Activated CD4-positive, alpha-beta memory T cell treated with anti-CD3 and anti-CD28 coated beads, Interleukin-2, amount 10 ng/mL, durations not matched to agents 7 days and 5 days (primary cell): ENCODE data around the gene CXorf65. TPM values are rescaled to one million over a fixed set of nuclear protein-coding genes. Genes with fewer than 3 reads are reported as not detected.

Experiments used
- CTCF ChIA-PET: fragments of 350-600 bp; sonication (Branson Sonifier 250); formaldehyde crosslinking; loops from one replicate; lab custom pipeline; 2021; ENCODE audit warnings: antibody characterized with exemption, inconsistent platforms; lab: Charles Lee
- POLR2A ChIA-PET: fragments of 350-600 bp; sonication (Branson Sonifier 250); formaldehyde crosslinking; loops from one replicate; lab custom pipeline; 2021; ENCODE audit warnings: antibody characterized with exemption; lab: Charles Lee
- DNase-seq: peaks from one replicate; pipeline ENCODE4 v3.0.0-alpha.2; 2020
- H3K27ac Mint-ChIP-seq: one replicate; pipeline ENCODE4 v1.8.0; 2021; ENCODE audit warnings: mild to moderate bottlenecking, mixed read lengths
- H3K27me3 Mint-ChIP-seq: one replicate; pipeline ENCODE4 v1.8.0; 2021; ENCODE audit warnings: mixed read lengths
- H3K36me3 Mint-ChIP-seq: one replicate; pipeline ENCODE4 v1.8.0; 2021; ENCODE audit warnings: low read depth, mixed read lengths
- H3K4me1 Mint-ChIP-seq: one replicate; pipeline ENCODE4 v1.8.0; 2021; ENCODE audit warnings: mixed read lengths
- H3K4me3 Mint-ChIP-seq: one replicate; pipeline ENCODE4 v1.8.0; 2021; ENCODE audit warnings: mild to moderate bottlenecking, mixed read lengths
- H3K9me3 Mint-ChIP-seq: one replicate; pipeline ENCODE4 v1.8.0; 2021; ENCODE audit warnings: mixed read lengths
- total RNA-seq, 2 experiments: library from RNA; stranded (reverse); gene quantifications; one replicate each; pipeline ENCODE4 v1.2.3, GENCODE V29; 2021

The CXorf65 gene
- total RNA-seq, 2 experiments from 2014 or later = 26.4 to 29.9 TPM

GRCh38 chrX:71102292-71102691 lies 4.2 kb downstream of the CXorf65 start:
- Mint-ChIP-seq H3K27me3 (peaks cover 2% of the 10 kb centered on the region), H3K9me3 (no peaks in the 10 kb centered on the region), H3K36me3 (peaks cover 26% of the 10 kb centered on the region), H3K4me1 (peaks cover 61% of the 10 kb centered on the region), H3K4me3 (no peak overlapping the region), H3K27ac (peak overlapping the region; percentile 78)
- DNase-seq = no peak
- CTCF ChIA-PET = interaction anchor here (1.4 to 3.2 kb wide), 2 partner anchors 9 to 27 kb away, joined by 6 to 23 read pairs; partner anchors contain the start of gene IL2RG
- POLR2A ChIA-PET = interaction anchor here (0.9 to 8.4 kb wide), 6 partner anchors 9 to 80 kb away, joined by 3 to 105 read pairs (median 10); partner anchors contain the start of genes IL2RG and MED12

- Mint-ChIP-seq H3K9me3 (no peaks in the 10 kb centered on the region), H3K27ac (no peak overlapping the region), H3K27me3 (peaks cover 2% of the 10 kb centered on the region), H3K4me3 (no peak overlapping the region), H3K4me1 (peaks cover 54% of the 10 kb centered on the region), H3K36me3 (peaks cover 14% of the 10 kb centered on the region)
- CTCF ChIA-PET = interaction anchor here (1.4 to 3.2 kb wide), 3 partner anchors 11 to 29 kb away, joined by 8 to 23 read pairs (median 15); partner anchors contain the start of genes IL2RG and MED12
- POLR2A ChIA-PET = interaction anchor here (0.5 to 8.4 kb wide), 8 partner anchors 11 to 265 kb away, joined by 3 to 105 read pairs (median 4); partner anchors contain the start of genes IL2RG, MED12 and TAF1
- no peak for DNase-seq
Observed at GRCh38 chrX:71100581-71101505, 5.7 kb downstream of the CXorf65 start.

- Mint-ChIP-seq H3K4me1 (peaks cover 53% of the 10 kb centered on the region), H3K36me3 (peaks cover 9% of the 10 kb centered on the region), H3K4me3 (no peak overlapping the region), H3K9me3 (no peaks in the 10 kb centered on the region), H3K27ac (no peak overlapping the region), H3K27me3 (peaks cover 2% of the 10 kb centered on the region)
- POLR2A ChIA-PET = interaction anchor here (0.6 to 8.4 kb wide), 8 partner anchors 9 to 433 kb away, joined by 3 to 105 read pairs (median 4); partner anchors contain the start of genes IL2RG, MED12, NONO and OGT
- no peak for DNase-seq
- CTCF ChIA-PET = interaction anchor here (0.9 to 2.9 kb wide), 5 partner anchors 9 to 30 kb away, joined by 3 to 19 read pairs (median 10); partner anchors contain the start of genes IL2RG and MED12
Observed at GRCh38 chrX:71099736-71100135, 6.8 kb downstream of the CXorf65 start.

DNA sequence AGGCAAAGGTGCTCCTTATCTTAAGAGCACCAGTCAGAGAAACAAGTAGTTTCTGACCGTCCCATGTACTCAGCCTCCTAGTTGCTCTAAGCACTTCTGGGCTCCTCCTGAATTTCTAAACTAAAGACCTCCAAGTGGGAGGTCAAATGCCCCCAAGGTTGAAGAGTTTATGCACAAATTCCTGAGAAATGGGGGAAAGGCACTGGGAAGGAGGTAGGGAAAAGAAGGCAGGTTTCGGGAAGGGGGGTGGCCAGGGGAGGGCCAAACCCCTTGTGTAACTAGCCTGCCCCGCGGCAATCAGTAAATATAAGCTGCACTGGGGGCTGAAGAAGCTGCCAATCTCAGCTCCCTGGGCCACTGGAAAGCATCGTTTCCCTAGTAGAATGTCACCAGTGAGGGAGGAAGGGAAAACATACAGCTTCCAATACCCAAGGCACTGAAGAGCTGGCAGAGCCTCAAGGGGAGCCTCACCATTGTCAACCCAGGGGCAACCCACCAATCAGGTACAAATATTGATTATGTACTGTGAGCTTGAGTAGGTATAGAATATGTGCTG lies 7.5 kb downstream of the CXorf65 start:
- H3K9me3 Mint-ChIP-seq = no peaks in the 10 kb centered on the region
- CTCF ChIA-PET = interaction anchor here (0.9 to 2.9 kb wide), 5 partner anchors 9 to 31 kb away, joined by 3 to 19 read pairs (median 10); partner anchors contain the start of genes IL2RG and MED12
- peaks cover 51% of the 10 kb centered on the region for H3K4me1 Mint-ChIP-seq
- peaks cover 2% of the 10 kb centered on the region for H3K36me3 Mint-ChIP-seq
- no peak overlapping the region for H3K27ac Mint-ChIP-seq
- peaks cover 2% of the 10 kb centered on the region for H3K27me3 Mint-ChIP-seq
- POLR2A ChIA-PET = interaction anchor here (0.6 to 8.4 kb wide), 8 partner anchors 10 to 433 kb away, joined by 3 to 105 read pairs (median 4); partner anchors contain the start of genes IL2RG, MED12, NONO and OGT
- DNase-seq = no peak
- no peak overlapping the region for H3K4me3 Mint-ChIP-seq

DNA sequence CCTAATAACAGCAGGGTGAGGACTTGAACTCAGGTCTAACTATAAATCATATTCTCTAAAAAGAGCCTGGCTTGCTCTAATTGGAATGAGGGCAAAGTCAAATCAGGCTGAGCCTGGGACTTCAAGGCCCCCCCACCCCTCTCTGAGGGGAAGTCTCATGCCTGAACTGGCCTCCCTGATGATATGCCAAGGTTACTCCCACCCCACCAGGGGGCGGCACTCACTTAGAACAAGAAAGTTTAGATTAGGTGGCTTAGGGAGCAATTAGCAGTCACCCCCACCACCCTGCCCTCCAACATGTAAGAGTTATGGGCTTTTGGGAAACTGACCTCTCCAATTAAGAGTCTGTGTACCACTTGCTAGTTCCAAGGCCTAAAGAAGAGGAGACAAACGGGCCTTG lies 8.2 kb downstream of the CXorf65 start:
- Mint-ChIP-seq H3K27ac (no peak overlapping the region), H3K4me1 (peaks cover 47% of the 10 kb centered on the region), H3K4me3 (no peak overlapping the region)

GRCh38 chrX:71096760-71097032 lies 9.8 kb downstream of the CXorf65 start:
- Mint-ChIP-seq H3K4me3 (peak overlapping the region; percentile 96), H3K4me1 (peaks cover 36% of the 10 kb centered on the region), H3K27ac (no peak overlapping the region), H3K36me3 (no peaks in the 10 kb centered on the region), H3K9me3 (no peaks in the 10 kb centered on the region), H3K27me3 (peaks cover 2% of the 10 kb centered on the region)
- ChIA-PET POLR2A (interaction anchor here (1.1 to 2.7 kb wide), 5 partner anchors 12 to 85 kb away, joined by 4 to 30 read pairs (median 7); partner anchors contain the start of genes IL2RG and MED12), CTCF (interaction anchor here (1.4 to 2.6 kb wide), 3 partner anchors 22 to 34 kb away, joined by 8 to 9 read pairs (median 9); partner anchors contain the start of gene MED12)
- DNase-seq = no peak

More for the DNA sequence above, 8.2 kb downstream of the CXorf65 start:
- Mint-ChIP-seq H3K9me3 (no peaks in the 10 kb centered on the region), H3K27me3 (peaks cover 2% of the 10 kb centered on the region), H3K36me3 (no peaks in the 10 kb centered on the region)
- ChIA-PET POLR2A (interaction anchor here (1.4 to 2.7 kb wide), 2 partner anchors 13 to 20 kb away, joined by 6 to 30 read pairs; partner anchors contain the start of genes IL2RG and MED12), CTCF (interaction anchor here (1.0 to 2.6 kb wide), 4 partner anchors 13 to 128 kb away, joined by 4 to 8 read pairs (median 4); partner anchors contain the start of gene IL2RG)
- peak; percentile 76 for DNase-seq

DNA sequence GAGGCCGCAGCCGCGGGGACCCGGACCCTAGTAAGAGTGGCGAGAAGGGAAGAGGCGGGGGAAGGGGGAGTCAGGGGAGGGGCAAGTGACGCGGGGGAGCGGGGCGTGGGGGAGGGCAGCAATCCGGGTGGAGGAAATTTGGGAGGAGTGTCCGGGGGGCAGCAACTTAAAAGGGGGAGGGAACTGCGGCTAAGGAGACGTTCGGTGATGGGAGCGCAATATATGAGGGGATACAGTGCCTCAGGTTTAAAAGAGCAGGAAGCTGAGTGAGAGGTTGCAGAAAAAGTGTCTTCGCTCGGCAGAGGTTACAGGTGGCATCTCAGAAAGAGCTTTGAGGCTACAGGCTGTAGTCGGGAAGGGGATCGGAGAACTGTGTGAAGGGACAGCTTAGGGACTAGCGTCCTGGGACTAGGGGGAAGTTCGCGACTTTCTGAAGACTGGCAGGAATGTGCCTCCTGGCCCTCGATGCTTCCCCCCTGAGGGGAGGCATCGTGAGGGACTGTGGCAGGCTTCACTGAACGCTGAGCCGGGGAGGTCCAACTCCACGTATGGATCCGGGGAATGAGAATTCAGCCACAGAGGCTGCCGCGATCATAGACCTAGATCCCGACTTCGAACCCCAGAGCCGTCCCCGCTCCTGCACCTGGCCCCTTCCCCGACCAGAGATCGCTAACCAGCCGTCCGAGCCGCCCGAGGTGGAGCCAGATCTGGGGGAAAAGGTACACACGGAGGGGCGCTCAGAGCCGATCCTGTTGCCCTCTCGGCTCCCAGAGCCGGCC lies 10.4 kb downstream of the CXorf65 start:
- Mint-ChIP-seq H3K27ac (peak overlapping the region; percentile 66), H3K9me3 (no peaks in the 10 kb centered on the region), H3K27me3 (peaks cover 2% of the 10 kb centered on the region), H3K4me3 (peak overlapping the region; percentile 96), H3K36me3 (no peaks in the 10 kb centered on the region), H3K4me1 (peaks cover 34% of the 10 kb centered on the region)
- ChIA-PET CTCF (interaction anchor here (0.7 to 2.6 kb wide), 3 partner anchors 10 to 35 kb away, joined by 5 to 9 read pairs (median 8); partner anchors contain the start of gene MED12), POLR2A (interaction anchor here (0.9 to 2.7 kb wide), 6 partner anchors 9 to 86 kb away, joined by 4 to 30 read pairs (median 6); partner anchors contain the start of genes IL2RG and MED12)
- DNase-seq = no peak

DNA sequence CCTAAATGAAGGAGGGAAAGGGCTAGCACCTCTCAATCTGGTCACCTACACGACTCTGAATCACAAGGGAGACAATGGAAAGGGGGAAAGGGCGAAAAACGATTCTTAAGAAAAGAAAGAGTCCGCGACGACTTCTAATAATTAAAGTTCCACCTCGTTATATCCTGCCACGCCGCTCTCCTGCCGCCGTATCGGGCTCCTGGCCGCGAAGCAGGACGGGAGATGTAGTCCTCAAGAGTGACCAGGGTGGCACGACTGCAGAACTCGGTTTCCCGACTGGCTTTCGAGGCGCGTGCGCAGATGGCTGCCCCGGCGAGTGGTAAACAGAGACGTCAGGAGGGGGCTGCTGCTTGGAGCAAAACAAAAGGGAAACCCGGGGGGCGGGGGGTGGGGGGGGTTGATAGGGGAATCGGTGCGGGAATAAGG lies 11.0 kb downstream of the CXorf65 start, which contains the start of gene FOXO4:
Gene FOXO4, plus strand, starts transcription at position 297 of the 426 bp plus-strand sequence. CDS start 678 bp downstream, outside the sequence.
- Mint-ChIP-seq H3K27ac (peak within 1 kb of the TSS; percentile 66), H3K36me3 (no peaks in the 10 kb centered on the region), H3K4me1 (peaks cover 32% of the 10 kb centered on the region), H3K4me3 (peak within 1 kb of the TSS; percentile 96), H3K27me3 (peaks cover 2% of the 10 kb centered on the region), H3K9me3 (no peaks in the 10 kb centered on the region)
- DNase-seq = peak; percentile 90
- POLR2A ChIA-PET = interaction anchor here (0.9 to 2.7 kb wide), 6 partner anchors 10 to 36 kb away, joined by 3 to 30 read pairs (median 4); partner anchors contain the start of genes IL2RG and MED12
- CTCF ChIA-PET = interaction anchor here (0.7 to 2.6 kb wide), 3 partner anchors 10 to 35 kb away, joined by 5 to 9 read pairs (median 8); partner anchors contain the start of gene MED12

DNA sequence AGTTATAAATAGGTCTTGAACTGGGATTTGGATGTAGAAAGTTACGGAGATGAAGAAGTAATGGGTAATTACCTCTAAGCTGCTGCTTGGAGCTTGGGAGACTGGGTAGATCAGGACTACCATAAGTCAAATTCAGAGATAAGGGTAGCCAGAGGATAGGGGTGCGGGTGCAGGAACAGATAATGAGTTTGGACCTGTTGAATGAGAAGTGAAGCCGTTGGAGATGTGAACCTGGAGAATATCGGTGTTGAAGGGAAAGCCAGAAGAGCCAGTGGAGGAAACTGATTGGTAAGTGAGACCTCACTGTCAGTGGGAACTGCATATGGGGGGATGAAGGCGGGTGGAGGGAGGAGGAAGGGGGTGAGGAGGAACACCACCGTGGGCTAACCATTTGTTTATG lies 11.5 kb downstream of the CXorf65 start:
- ChIA-PET POLR2A (interaction anchor here (1.0 kb wide), 1 partner anchor 16 kb away, joined by 3 read pairs; the partner anchor contains the start of gene IL2RG), CTCF (no interaction called here)
- H3K4me1 Mint-ChIP-seq = peaks cover 32% of the 10 kb centered on the region
- no peaks in the 10 kb centered on the region for H3K9me3 Mint-ChIP-seq
- H3K27me3 Mint-ChIP-seq = peaks cover 2% of the 10 kb centered on the region
- H3K36me3 Mint-ChIP-seq = no peaks in the 10 kb centered on the region
- H3K27ac Mint-ChIP-seq = no peak overlapping the region
- H3K4me3 Mint-ChIP-seq = peak overlapping the region; percentile 96
- DNase-seq = no peak

- H3K27me3 Mint-ChIP-seq = no peaks in the 10 kb centered on the region
- POLR2A ChIA-PET = no interaction called here
- H3K4me1 Mint-ChIP-seq = peaks cover 18% of the 10 kb centered on the region
- no peak overlapping the region for H3K4me3 Mint-ChIP-seq
- H3K9me3 Mint-ChIP-seq = no peaks in the 10 kb centered on the region
- no peak overlapping the region for H3K27ac Mint-ChIP-seq
- DNase-seq = no peak
- CTCF ChIA-PET = no interaction called here
- no peaks in the 10 kb centered on the region for H3K36me3 Mint-ChIP-seq
Observed at GRCh38 chrX:71091263-71091662, 15.3 kb downstream of the CXorf65 start.

DNA sequence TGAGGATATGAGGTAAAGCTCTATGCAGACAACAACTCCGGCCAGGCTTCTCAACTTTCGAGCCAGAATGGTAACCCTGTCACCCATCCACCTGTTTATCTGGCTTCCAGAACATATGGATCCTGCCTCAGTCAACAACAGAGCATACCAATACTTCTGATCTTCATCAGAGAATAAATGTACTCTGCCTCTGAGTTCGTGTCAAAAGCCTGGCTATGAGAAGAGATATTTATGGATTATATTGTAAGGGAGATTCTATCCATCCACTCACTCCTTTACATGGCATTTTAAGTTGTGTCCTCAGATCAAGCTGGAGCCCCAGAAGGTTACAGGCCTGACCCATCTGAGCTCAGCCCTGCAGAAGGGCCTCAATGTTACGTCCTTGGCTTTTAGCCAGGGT lies 20.6 kb downstream of the CXorf65 start:
- DNase-seq = no peak
- H3K4me1 Mint-ChIP-seq = peaks cover 5% of the 10 kb centered on the region
- H3K4me3 Mint-ChIP-seq = no peak overlapping the region
- ChIA-PET POLR2A (interaction anchor here (0.8 kb wide), 1 partner anchor 13 kb away, joined by 3 read pairs; no protein-coding TSS in a partner anchor), CTCF (no interaction called here)
- H3K36me3 Mint-ChIP-seq = no peaks in the 10 kb centered on the region
- H3K27ac Mint-ChIP-seq = no peak overlapping the region
- no peaks in the 10 kb centered on the region for H3K9me3 Mint-ChIP-seq
- peaks cover 2% of the 10 kb centered on the region for H3K27me3 Mint-ChIP-seq
